ENCODE data around the gene NRAP.

The NRAP gene

GRCh38 chr10:113604572-113604971 is 59.3 kb downstream of the NRAP start:
- no peak for DNase-seq

DNA sequence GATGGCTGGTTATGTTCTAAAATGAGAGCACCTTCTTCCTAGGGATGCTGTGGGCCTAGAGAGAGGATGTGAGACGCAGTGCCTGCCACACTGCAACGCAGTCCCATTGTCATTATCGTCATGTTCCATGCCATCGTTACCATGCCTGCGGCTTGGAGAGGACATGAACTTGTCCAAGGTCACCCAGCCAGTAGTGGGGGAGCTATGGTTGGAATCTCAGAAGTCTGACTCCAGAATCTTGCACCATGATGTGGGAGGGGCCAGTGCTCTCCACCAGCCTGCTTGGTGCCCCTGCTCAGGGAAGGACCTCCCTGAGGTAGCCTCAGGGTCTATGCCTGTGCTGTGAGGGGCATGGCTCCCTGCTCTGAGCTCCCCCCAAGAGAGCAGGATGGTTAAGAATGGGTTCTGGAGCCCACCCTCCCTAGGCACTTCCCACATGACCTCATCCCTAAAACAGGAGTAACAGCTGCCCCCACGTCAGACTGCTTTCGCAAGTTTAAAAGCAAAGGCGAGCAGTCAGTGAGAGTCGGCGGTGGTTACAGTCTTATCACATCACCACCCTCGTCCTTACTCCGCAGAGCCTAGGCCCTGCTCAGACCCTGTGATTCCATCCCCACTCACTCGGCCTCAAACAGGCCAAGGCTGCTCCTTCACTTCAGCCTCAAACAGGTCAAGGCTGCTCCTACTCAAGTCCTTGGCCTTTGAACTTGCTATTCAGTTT is 60.6 kb downstream of the NRAP start:
- no peak for DNase-seq

- peak; percentile 28 for DNase-seq
These were observed 63.3 kb downstream of the NRAP start for GRCh38 chr10:113600569-113600968.

DNA sequence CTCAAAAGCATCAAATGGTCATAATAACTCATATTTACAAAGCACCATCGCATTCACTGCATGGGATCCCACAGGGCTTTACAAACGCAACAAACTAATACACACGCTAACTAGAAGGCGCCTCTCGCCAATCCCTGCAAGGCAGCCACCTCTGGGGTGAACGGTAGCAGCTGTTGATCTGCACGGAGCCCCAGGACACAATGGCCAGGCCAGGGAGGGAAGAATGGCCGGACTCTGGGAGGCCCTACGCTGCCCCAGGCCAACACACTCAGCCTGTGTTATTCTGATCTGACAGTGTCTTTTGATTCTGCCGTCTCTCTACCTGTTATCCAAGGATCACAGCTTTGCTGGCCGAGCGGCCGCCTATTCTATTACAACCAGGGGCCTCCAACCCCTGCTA is 69.2 kb downstream of the NRAP start:
- no peak for DNase-seq

GRCh38 chr10:113592380-113592779 is 71.5 kb downstream of the NRAP start:
- no peak for DNase-seq

DNA sequence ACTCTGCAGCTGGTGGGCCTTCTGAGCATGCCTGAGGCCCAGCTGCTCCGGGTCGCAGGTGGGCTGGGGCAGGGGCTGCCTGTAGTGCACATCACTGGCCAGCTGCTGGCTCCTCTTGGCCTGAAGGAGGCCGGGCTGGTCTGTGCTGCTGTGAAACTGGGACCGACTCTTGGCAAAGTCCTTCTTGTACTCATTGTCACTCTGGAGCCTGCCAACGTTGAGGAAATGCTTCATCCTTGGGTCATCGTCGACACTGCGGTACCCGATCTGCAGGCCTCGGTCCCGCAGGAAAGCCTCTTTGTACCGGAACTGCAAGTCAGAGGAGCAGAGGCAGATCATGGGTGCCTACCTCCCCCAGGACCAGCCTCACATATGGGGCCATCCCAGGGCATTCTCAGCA is 73.3 kb downstream of the NRAP start:
- no peak for DNase-seq

DNA sequence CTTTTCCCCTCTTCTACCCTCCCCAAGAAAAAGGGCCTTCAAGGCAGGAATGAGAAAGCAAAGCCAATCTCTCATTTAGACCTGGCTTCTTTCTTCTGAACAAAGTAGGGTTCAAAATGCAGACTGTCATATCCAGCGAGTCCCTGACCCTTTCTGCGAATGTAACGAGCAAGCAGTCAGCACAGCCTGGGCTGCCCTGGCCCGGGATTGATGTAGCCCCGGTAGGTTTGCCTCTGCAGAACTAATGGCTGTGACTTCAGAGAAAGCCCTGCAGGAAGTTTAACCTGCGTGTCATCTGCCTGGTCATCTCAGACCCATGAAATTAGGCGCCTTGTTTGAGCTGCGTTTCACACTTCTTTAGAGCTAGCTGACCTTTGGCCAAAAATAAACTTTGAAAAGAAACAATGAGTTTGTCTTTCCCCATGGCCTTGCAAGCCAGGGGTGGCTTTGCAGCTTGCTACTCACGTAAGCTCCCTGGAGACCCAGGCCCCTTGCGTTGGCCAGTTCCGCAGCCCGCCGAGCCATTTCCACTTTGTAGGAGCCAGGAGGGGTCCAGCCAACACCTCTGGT is 74.6 kb downstream of the NRAP start:
- DNase-seq = no peak

GRCh38 chr10:113585949-113586348 is 77.9 kb downstream of the NRAP start:
- DNase-seq = peak; percentile 7

DNA sequence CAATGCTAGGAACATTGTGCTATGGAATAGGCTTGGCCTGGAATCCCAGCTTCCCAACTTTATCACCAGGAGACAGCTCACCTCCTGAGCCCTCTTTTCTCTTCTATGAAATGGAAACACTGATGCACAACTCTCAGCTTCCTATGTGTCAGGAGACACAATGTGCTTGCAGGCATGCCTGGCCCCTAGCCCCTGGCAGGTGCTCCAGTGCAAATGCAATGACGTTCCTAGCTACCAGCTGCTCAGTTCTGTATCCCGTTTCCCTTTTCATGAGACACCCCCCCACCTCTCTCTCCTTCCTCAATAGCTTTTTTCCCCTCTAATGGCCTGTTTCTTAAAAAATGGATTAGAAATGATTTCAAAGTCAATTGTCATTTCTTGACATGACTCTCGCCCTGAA is 80.3 kb downstream of the NRAP start:
- DNase-seq = no peak

DNA sequence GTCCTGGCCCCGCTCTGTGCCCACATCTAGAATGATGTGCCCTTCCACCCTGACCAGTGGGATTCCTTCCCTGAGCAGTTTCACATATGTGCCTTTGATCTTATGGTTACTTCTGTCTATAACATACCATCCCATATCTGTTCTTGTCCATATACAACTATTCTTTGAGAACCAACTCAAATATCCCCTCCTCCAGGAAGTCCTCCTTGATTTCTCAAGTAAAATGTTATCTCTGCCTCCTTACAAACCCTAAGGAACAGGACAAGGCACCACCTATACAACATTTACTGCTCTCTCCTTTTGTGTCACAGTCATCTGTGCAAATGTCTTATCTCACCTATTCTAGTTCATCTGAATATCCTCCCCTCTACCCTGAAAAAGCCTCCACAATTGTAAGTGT is 82.7 kb downstream of the NRAP start:
- no peak for DNase-seq

GRCh38 chr10:113578773-113579172 is 85.1 kb downstream of the NRAP start:
- no peak for DNase-seq

DNA sequence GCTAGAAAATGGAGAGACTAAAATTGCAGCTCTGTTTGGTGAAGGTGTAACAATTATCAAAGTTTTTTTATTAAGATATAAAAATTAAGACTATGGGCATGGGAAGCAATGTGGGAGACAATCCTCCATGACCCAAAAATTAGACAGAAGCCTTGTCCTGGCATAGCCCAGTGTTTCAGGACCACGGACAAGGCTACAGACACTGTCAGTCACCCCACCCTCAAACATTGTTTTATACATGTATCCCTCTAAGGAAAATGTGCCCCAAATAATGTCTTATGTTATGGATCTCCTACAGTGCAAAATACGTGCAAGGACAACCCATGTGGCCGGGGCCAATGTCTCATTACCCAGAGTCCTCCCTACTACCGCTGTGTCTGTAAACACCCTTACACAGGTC is 87.0 kb downstream of the NRAP start:
- no peak for DNase-seq

GRCh38 chr10:113573368-113573767 is 90.5 kb downstream of the NRAP start:
- no peak for DNase-seq

- no peak for DNase-seq
These were observed 91.1 kb downstream of the NRAP start for GRCh38 chr10:113572520-113573290.

- no peak for DNase-seq
These were observed 94.3 kb downstream of the NRAP start for GRCh38 chr10:113569576-113569975.

DNA sequence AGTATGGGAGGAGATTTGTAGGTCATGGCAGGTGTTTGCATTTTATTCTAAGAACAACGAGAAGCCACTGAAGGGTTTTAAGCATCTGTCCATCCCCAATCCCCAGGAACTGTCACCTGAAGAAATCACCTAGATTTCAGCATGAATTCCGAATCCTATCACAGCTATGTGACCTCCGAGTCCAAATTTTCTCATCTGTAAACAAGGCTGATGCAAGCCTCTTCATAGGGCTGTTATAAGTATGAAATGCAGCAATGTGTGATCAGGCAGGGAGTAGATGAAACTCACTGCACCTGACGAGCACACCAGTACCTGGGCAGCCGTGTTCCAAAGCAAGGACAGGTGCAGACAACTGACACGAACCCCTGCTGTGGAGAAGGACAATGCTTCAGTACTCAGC is 97.0 kb downstream of the NRAP start:
- no peak for DNase-seq

GRCh38 chr10:113565364-113565763 is 98.5 kb downstream of the NRAP start:
- no peak for DNase-seq

- DNase-seq = peak; percentile 76
These were observed 100.3 kb downstream of the NRAP start for GRCh38 chr10:113563306-113564088.

DNA sequence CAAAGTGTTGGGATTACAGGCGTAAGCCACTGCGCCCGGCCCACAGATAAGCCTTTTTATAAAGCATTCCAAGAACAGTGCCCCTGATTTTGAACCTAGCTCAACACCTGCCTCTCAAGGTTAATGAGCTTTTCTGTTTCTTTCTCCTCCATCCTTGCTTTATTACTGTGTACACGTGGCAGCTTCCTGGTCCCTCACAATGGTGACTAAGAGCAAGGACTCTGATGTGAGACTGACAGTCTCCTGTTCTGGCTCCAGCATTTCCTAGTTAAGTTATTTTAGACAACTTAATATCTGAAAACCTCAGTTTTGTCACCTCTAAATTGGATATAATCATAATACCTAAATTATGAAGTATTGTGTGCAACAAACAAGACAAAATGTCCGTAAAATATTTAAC is 101.1 kb downstream of the NRAP start:
- DNase-seq = no peak

- no peak for DNase-seq
These were observed 101.8 kb downstream of the NRAP start for GRCh38 chr10:113562069-113562468.

- DNase-seq = no peak
These were observed 102.6 kb downstream of the NRAP start for GRCh38 chr10:113561214-113561613.

DNA sequence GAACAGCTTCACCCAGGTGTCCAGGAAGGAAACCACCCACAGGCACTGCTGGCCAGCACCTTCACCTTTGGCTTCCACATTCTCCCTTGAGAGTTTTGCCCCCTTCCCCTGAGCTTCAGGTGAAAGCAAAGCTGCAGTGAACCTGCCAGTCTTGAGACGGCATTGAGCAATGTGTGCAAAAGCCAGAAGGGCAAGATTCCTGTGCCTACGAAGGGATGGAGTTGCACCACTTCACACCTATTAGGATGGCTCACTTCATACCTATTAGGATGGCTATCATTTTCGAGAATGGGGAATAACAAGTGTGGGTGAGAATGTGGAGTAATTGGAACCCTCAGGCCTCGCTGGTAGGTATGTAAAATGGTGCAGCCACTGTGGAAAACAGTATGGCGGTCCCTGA is 103.8 kb downstream of the NRAP start:
- no peak for DNase-seq

GRCh38 chr10:113557903-113558321 is 105.9 kb downstream of the NRAP start:
- DNase-seq = no peak
